Measurements from ENCODE around the gene AHCYL2.
"Not testable (repeated sequence)": the region's sequence is repeated elsewhere in the genome, so short reads cannot be mapped to it uniquely, and the experiment has no call there.

AHCYL2 gene

GRCh38 chr7:129348023-129348740, 123.4 kb downstream of the AHCYL2 start:
- Histone ChIP-seq H3K9me3 (ENCODE audit: low read depth, low read length) (no peaks in the 10 kb centered on the region), H3K4me3 (no peak overlapping the region), H3K27ac (no peak overlapping the region), H3K9ac (ENCODE audit: insufficient read length) (no peak overlapping the region), H3K36me3 (ENCODE audit: insufficient read depth, low read length) (no peaks in the 10 kb centered on the region)
- DNase-seq (ENCODE audit: low read depth, low spot score) = no peak
- no peak for TF ChIP-seq POLR2AphosphoS5 (IDR thresholded peaks at IDR 0.05; ENCODE audit: borderline replicate concordance, low read depth, low read length)
- no peak for TF ChIP-seq EZH2 (IDR thresholded peaks at IDR 0.05)
- no peak for TF ChIP-seq FOXP2 (optimal IDR thresholded peaks at IDR 0.05; ENCODE audit: control extremely low read depth, extremely low read length, insufficient read depth)

- Histone ChIP-seq H3K9ac (ENCODE audit: insufficient read length) (no peak overlapping the region), H3K27ac (no peak overlapping the region), H3K36me3 (ENCODE audit: insufficient read depth, low read length) (no peaks in the 10 kb centered on the region), H3K4me3 (no peak overlapping the region), H3K9me3 (ENCODE audit: low read depth, low read length) (no peaks in the 10 kb centered on the region)
- TF ChIP-seq FOXP2 (optimal IDR thresholded peaks at IDR 0.05; ENCODE audit: control extremely low read depth, extremely low read length, insufficient read depth) (no peak), EZH2 (IDR thresholded peaks at IDR 0.05) (no peak), POLR2AphosphoS5 (IDR thresholded peaks at IDR 0.05; ENCODE audit: borderline replicate concordance, low read depth, low read length) (no peak)
- DNase-seq (ENCODE audit: low read depth, low spot score) = no peak
Observed at GRCh38 chr7:129351320-129351719, 126.5 kb downstream of the AHCYL2 start.

- not testable (repeated sequence) for H3K9me3 ChIP-seq (ENCODE audit: low read depth, low read length); H3K4me3 ChIP-seq; H3K27ac ChIP-seq; H3K36me3 ChIP-seq (ENCODE audit: insufficient read depth, low read length); DNase-seq (ENCODE audit: low read depth, low spot score); H3K9ac ChIP-seq (ENCODE audit: insufficient read length)
Observed at GRCh38 chr7:129353104-129353503, 128.3 kb downstream of the AHCYL2 start.

- no peak for DNase-seq (ENCODE audit: low read depth, low spot score)
- Histone ChIP-seq H3K36me3 (ENCODE audit: insufficient read depth, low read length) (no peaks in the 10 kb centered on the region), H3K9ac (ENCODE audit: insufficient read length) (no peak overlapping the region), H3K27ac (no peak overlapping the region), H3K9me3 (ENCODE audit: low read depth, low read length) (no peaks in the 10 kb centered on the region), H3K4me3 (no peak overlapping the region)
- TF ChIP-seq POLR2AphosphoS5 (IDR thresholded peaks at IDR 0.05; ENCODE audit: borderline replicate concordance, low read depth, low read length) = no peak
- TF ChIP-seq EZH2 (IDR thresholded peaks at IDR 0.05) = no peak
- no peak for TF ChIP-seq FOXP2 (optimal IDR thresholded peaks at IDR 0.05; ENCODE audit: control extremely low read depth, extremely low read length, insufficient read depth)
Observed at GRCh38 chr7:129354428-129355157, 129.8 kb downstream of the AHCYL2 start.

- Histone ChIP-seq H3K36me3 (ENCODE audit: insufficient read depth, low read length) (no peaks in the 10 kb centered on the region), H3K9me3 (ENCODE audit: low read depth, low read length) (no peaks in the 10 kb centered on the region), H3K4me3 (no peak overlapping the region), H3K9ac (ENCODE audit: insufficient read length) (no peak overlapping the region), H3K27ac (no peak overlapping the region)
- TF ChIP-seq POLR2AphosphoS5 (IDR thresholded peaks at IDR 0.05; ENCODE audit: borderline replicate concordance, low read depth, low read length) (no peak), FOXP2 (optimal IDR thresholded peaks at IDR 0.05; ENCODE audit: control extremely low read depth, extremely low read length, insufficient read depth) (no peak), EZH2 (IDR thresholded peaks at IDR 0.05) (no peak)
- no peak for DNase-seq (ENCODE audit: low read depth, low spot score)
Observed at GRCh38 chr7:129356176-129356575, 131.3 kb downstream of the AHCYL2 start.

- no peak overlapping the region for H3K27ac ChIP-seq
- no peaks in the 10 kb centered on the region for H3K36me3 ChIP-seq (ENCODE audit: insufficient read depth, low read length)
- H3K9me3 ChIP-seq (ENCODE audit: low read depth, low read length) = no peaks in the 10 kb centered on the region
- H3K4me3 ChIP-seq = no peak overlapping the region
- no peak for TF ChIP-seq EZH2 (IDR thresholded peaks at IDR 0.05)
- TF ChIP-seq POLR2AphosphoS5 (IDR thresholded peaks at IDR 0.05; ENCODE audit: borderline replicate concordance, low read depth, low read length) = no peak
- TF ChIP-seq FOXP2 (optimal IDR thresholded peaks at IDR 0.05; ENCODE audit: control extremely low read depth, extremely low read length, insufficient read depth) = no peak
- no peak overlapping the region for H3K9ac ChIP-seq (ENCODE audit: insufficient read length)
- DNase-seq (ENCODE audit: low read depth, low spot score) = no peak
Observed at GRCh38 chr7:129359176-129359575, 134.3 kb downstream of the AHCYL2 start.

GRCh38 chr7:129359638-129360037, 134.8 kb downstream of the AHCYL2 start:
- no peak for TF ChIP-seq EZH2 (IDR thresholded peaks at IDR 0.05)
- TF ChIP-seq FOXP2 (optimal IDR thresholded peaks at IDR 0.05; ENCODE audit: control extremely low read depth, extremely low read length, insufficient read depth) = no peak
- no peak for TF ChIP-seq POLR2AphosphoS5 (IDR thresholded peaks at IDR 0.05; ENCODE audit: borderline replicate concordance, low read depth, low read length)
- H3K4me3 ChIP-seq = no peak overlapping the region
- H3K27ac ChIP-seq = no peak overlapping the region
- H3K9ac ChIP-seq (ENCODE audit: insufficient read length) = no peak overlapping the region
- DNase-seq (ENCODE audit: low read depth, low spot score) = no peak
- H3K9me3 ChIP-seq (ENCODE audit: low read depth, low read length) = no peaks in the 10 kb centered on the region
- no peaks in the 10 kb centered on the region for H3K36me3 ChIP-seq (ENCODE audit: insufficient read depth, low read length)

- Histone ChIP-seq H3K27ac (no peak overlapping the region), H3K9ac (ENCODE audit: insufficient read length) (no peak overlapping the region), H3K36me3 (ENCODE audit: insufficient read depth, low read length) (no peaks in the 10 kb centered on the region), H3K9me3 (ENCODE audit: low read depth, low read length) (no peaks in the 10 kb centered on the region), H3K4me3 (no peak overlapping the region)
- DNase-seq (ENCODE audit: low read depth, low spot score) = no peak
- TF ChIP-seq FOXP2 (optimal IDR thresholded peaks at IDR 0.05; ENCODE audit: control extremely low read depth, extremely low read length, insufficient read depth) = no peak
- TF ChIP-seq EZH2 (IDR thresholded peaks at IDR 0.05) = no peak
- TF ChIP-seq POLR2AphosphoS5 (IDR thresholded peaks at IDR 0.05; ENCODE audit: borderline replicate concordance, low read depth, low read length) = no peak
Observed at GRCh38 chr7:129361771-129362170, 136.9 kb downstream of the AHCYL2 start.

Data from SK-N-MC (cell line).